SIG-M5 treated with dmso at 0.1 percent for 504 hours (cell line): ENCODE measurements around the gene KCNQ5.
"Not testable (repeated sequence)": the region's sequence is repeated elsewhere in the genome, so short reads cannot be mapped to it uniquely, and the experiment has no call there.

Source experiments
- DNase-seq: peaks from one replicate; lab custom pipeline; 2025; ENCODE audit not compliant: unreplicated experiment; lab: John Stamatoyannopoulos, UW

KCNQ5 gene

DNA sequence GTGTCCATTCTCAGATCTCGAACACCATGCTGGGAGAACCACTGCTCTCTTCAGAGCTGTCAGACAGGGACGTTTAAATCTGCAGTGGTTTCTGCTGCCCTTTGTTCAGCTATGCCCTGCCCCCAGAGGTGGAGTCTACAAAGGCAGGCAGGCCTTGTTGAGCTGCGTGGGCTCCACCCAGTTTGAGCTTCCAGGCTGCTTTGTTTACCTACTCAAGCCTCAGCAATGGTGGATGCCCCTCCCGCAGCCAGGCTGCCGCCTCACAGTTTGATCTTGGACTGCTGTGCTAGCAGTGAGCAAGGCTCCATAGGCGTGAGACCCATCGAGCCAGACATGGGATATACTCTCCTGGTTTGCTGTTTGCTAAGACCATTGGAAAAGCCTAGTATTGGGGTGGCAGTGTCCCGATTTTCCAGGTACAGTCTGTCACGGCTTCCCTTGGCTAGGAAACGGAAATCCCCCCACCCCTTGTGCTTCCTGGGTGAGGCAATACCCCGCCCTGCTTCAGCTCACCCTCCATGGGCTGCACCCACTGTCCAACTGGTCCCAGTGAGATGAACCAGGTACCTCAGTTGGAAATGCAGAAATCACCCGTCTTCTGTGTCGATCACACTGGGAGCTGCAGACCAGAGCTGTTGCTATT lies 362.4 kb downstream of the KCNQ5 start:
- DNase-seq = not testable (repeated sequence)

DNA sequence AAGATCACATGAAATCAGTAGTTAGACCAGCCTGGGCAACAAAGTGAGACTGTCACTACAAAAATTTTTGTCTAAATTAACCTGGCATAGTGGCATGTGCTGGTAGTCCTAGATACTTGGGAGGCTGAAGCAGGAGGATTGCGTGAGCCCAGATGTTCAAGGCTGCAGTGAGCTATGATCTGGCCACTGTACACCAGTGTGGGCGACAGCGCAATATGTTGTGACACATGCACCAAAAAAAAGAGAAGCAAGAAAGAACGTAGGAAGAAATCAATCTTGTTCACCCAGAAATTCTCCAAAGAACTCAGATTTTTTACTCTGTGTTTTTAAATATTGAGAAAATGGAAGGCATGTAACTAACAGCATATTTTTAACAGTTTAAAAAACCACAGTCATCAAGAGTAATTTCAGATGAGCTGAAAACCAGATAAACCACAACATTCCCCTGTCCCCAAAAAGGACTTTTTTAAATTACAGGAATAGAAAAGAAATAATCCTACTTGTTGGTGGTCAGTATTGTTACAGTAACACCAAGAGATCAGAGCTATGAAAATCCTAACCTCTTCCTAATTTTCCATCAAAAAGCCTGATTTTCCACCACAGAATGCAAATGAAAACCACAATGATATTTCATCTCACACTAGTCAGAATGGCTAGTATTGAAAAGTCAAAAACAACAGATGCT lies 363.3 kb downstream of the KCNQ5 start:
- DNase-seq = peak; percentile 34

DNA sequence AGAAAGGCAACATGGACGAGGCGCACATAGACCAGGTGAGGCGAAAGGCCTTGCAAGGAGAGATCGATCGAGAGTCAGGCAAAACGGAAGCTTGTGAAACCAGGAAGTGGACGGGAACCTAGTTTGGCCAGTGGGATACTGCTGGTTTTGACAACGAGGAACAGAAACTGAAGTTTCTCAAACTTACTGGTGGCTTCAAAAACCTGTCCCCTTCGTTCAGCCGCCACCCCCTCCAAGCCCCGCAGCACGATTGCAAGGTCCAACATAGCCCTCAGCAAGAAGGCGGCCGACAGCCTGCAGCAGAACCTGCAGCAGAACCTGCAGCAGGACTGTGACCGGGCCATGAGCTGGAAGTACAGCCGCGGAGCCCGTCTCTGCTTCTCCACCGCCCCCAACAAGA lies 365.4 kb downstream of the KCNQ5 start:
- DNase-seq = peak; percentile 56

DNA sequence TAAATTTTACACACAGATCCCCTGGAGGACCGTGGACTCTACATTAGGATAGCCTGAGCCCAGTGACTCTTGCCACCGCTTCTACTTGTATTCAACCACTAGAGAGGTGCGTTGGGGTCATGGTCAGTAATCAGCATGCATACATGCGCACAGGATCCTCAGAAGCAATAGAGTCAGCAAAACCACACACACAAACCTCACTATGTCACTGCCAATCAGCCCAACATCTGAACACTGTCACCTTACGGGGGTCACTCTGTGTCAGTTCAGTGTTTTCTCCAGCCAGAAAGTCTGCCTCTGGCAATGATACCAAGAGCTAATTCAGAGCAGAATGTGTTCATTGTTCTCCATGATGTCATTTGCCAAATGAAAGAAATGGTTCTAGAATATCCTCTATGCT lies 378.1 kb downstream of the KCNQ5 start:
- no peak for DNase-seq

DNA sequence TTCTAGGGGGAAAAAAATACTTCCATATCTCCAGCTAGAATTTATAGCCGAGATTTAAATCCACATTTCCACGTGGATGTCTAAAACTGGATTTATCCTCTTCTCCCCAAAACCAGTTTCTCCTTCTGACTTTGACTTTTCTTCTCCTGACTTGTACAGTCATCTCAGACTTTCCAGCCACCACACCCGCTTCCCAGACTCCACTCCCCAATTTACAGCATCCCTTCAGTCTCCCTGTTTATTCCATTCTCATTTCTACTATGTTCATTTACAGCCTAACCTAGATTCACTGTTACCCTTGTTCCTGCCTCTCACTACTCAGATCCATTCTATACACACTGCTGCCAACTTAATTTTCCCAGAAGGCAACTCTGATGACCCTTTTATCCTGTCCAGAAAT lies 378.6 kb downstream of the KCNQ5 start:
- DNase-seq = no peak

DNA sequence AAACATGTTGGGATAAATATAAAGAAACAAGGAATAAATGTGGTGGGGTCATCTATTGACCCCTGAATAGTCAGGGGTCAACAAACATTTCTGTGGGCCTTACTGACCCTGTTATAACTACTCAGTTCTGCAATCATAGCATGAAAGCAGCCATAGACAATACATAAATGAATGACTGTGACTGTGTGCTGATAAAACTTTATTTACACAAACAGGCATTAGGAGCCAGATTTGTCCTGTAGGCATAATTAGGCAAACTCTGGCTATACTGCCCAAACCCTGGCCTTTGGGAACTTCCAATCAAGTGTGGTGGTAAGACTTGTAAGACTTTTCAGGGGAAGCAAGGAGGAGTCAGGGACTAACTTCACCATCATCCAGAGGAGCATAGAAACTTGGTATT lies 380.7 kb downstream of the KCNQ5 start:
- DNase-seq = no peak

DNA sequence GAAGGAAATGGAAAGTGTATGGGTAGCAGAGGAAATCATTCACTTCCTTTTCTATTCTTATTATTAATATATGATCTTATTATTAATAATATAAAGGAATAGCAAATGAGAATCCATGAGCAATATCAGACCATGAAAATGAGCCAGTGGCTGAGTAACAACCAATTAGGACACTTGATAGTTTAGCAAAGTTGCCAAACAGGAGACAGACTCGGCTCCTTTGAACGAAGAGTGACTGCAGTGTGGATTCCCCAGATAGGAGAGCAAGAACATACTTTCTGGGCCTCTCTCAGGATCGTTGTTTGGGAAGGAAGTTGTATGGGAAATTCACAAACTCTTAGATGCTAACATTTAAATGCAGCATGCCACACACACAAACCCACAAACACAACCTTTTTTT lies 381.4 kb downstream of the KCNQ5 start:
- no peak for DNase-seq

DNA sequence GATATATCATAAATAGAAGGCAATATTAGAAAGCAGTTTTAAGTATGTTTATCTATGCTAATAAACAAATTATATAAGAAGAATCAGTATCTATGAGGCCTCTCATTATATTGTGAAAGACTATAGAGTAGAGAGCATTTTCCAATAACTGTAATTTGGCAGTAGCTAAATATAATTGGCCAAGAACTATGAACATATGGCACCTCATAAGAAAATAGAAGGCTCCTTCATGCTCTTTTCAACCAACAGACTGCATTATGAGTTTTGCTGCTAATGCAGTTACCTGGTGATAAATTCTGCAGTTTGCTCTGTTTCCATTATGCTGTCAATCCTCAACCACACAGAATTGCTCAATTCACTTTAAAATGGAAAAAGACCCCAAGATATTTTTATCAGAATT lies 382.4 kb downstream of the KCNQ5 start:
- DNase-seq = no peak

DNA sequence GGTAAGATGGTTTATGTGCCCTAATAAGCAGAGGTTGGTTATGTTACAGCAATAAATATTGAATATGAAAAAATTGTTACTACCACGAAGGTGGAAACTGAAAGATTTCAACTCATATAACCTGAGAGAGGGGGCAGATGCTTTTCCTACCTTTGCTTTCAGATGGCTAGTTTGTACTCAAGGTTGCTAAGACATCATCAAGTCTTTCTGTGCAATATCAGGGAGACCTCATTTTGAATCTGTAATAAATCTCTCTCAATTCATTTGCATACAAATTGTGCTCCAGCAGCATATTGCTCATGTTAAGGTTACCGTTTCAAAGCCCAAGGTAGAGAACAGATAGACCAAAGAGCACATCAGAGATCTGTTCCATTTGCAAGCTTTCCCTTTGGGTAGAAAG lies 383.0 kb downstream of the KCNQ5 start:
- no peak for DNase-seq

DNA sequence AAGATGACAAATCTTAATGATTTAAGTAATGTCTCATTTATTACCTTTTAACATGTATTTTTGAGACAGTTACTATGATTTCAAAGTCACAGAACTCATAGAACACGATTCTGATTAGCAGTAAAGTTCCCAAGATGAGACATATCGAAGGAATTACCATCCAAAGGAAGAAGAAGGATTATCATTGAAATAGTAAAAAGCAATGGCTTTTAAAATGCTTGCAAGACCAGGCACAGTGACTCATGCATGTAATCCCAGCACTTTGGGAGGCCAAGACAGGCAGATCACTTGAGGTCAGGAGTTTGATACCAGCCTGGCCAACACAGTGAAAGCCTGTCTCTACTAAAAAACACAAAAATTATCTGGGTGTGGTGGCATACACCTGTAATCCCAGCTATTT lies 384.3 kb downstream of the KCNQ5 start:
- no peak for DNase-seq

DNA sequence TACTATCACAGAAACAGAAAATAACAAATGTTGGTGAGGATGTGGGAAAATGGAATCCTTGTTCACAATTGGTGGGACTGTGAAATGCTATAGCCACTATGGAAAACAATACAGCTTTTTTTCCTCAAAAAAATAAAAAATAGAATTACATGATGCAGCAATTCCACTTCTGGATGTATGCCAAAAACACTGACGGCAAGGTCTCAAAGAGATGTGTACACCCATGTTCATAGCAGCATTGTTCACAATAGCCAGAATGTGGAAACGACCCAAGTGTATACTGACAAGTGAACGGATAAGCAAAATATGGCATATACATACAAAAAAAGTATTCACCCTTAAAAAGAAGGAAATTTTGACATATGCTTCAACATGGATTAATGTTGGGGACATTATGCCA lies 390.1 kb downstream of the KCNQ5 start:
- DNase-seq = no peak

DNA sequence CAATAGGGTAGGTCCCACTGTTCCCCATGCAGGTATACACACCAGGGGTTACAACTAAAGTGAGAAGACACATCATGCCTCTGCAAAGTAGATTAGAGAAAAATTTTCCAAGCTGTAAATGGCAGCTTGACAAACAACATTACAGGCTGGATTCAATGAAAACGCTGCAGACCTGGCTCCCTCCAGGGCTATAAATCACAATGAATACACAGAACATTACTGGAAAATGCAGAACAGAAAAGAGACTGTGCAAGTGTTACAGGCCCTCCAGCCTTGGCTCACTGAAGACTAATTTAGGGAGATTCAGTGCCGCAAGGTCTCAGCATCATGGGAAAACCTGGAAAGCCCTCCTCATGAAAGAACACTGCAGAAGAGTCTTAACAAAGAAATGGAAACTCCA lies 395.6 kb downstream of the KCNQ5 start:
- no peak for DNase-seq

DNA sequence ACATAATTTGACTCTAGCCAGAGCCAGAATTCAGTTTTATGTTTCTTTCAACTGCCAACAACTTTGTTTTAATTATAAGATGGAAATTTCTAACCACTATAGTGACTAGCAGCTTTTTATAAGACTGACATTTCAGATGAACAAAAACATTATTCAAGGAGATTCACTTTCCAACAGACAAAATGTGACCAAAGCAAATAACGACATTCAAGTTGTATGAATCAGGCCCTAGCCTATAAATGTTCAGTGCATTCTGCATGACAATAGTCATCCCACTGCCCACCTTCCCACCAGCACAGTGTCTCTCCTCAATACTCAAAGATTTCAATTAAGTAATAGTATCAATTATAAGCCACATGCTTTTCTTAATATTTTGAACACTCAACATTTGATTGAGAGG lies 402.7 kb downstream of the KCNQ5 start:
- DNase-seq = no peak

DNA sequence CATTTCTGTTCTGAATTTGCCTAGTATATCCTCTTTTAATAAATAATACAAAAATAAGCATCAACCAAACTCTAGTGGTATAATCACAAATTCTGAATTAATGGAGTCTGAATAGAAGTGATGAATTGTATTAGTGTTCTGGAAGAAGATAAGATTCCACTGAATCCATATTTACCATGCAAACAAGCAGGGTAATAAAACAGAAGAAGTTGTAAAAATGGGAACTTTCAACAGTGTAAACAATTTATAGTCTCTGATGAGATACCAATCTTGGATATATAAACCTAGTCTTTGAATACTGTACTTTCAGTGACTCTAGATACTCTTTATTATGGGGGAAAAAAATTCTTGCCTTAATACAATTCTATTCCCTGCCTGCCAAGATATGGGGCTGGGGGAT lies 405.8 kb downstream of the KCNQ5 start:
- no peak for DNase-seq

DNA sequence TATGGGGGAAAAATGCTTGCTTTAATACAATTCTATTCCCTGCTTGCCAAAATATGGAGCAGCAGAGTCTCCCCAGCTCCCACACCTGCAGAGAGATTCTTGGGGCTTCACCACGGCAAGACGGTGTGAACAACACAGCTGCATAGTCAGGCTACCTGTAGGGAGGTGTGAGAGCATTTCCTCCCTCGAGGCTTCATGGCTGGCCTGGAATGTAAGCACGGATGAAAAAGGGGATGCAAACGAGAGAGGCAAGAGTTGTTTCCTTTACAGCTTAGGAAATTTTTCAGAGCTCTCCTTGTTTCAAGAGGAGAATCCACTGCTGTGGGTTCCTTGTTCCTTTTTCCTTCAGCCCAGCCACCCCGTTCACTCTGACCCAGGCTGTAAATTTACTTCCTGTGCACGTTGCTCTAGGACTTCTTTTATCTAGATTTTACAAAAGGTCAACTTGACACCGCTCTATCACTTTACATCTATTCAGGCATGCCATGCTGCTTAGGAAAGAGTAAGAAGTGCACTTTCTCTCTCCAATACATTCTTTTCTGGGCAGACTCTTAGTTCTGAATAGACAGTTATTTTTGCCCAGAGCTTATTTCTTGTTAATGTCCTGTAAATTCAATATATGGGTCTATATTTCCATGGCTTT lies 406.4 kb downstream of the KCNQ5 start:
- DNase-seq = no peak

DNA sequence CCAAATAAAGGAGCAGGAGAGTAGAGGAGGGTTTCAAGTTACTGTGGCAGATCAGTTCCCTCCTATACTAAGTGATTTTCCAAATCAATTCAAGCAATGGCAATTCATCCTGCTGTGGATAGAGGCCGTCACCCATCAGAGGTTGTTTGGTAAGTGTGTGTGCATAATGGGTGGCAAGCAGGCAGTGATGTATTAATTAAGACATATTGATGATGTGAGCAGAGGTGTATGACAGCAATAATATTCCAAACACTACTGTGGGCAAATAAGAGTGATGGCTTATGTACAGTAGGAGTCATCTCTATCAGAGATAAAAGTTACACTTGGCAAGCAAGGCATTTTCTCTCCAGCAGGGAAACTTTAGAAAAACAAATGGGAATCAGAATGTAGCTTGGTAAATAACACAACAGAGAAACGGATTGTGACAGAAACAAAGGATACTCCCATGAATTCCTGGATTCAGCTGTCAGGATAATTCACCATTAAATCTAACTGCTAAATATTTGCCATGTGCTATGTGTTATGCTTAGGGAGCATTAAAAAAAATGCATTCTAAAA lies 407.1 kb downstream of the KCNQ5 start:
- no peak for DNase-seq

DNA sequence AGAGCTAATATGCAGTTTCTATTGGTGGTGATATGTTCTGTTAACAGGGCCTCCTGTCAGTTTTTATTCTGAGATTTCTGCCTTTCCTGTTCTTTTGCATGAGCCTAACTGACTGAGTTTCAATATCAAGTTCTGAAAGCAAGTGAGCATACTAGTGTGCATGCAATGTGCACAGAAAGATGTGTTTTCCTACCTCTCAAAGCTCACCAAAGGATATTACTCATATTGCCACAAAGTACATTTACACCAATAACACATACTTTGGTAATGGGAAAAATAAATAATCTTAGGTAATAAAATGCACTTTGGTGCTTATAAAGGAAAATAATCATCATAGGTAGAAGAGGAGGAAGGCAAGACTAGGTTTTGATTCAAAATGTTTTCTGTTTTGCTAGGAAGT lies 408.4 kb downstream of the KCNQ5 start:
- no peak for DNase-seq

DNA sequence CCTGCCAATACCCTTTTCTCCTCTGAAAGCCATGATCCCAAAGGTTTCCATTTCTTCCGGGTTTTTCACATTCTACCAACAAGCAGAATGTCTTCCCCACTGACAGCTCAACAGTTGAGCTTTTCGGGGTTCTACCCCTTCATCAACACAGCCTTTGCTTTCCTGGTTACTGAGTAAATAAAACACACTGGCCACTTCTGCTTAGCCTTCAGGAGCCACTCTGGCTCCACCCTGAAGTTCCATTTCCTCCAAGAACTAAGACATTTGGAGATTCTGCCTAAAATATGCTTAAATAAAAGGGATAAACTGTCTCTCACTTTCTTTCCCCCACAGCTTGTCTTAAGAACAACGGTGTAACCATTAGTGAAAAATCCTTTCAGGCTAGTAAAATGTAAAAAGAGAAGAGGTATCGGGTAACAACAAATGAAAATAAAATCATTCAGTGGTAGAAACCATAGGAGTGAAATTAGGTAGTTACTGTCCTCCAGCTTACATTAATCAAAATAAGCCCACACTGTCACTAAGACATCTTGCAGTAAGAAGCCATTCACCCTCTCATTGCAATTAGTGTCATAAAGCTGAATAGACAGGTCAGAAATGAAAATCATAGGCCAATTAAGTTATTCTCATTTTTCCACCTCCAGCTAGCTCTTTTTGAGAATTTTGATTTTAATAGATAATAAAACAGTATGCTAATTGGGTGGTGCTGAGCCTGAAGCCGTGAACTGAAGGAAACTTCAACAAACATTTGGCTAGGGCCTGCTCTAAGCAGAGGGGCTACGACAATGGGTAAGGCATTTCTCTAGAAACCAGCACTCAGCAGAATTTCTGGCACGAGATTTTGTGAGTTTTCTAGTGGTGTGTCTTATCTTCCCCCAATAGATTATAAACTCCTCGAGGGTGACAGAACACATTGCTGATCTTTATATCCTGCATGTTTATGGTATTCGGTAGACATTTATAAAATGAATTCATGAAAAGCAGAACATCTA lies 409.2 kb downstream of the KCNQ5 start:
- no peak for DNase-seq

DNA sequence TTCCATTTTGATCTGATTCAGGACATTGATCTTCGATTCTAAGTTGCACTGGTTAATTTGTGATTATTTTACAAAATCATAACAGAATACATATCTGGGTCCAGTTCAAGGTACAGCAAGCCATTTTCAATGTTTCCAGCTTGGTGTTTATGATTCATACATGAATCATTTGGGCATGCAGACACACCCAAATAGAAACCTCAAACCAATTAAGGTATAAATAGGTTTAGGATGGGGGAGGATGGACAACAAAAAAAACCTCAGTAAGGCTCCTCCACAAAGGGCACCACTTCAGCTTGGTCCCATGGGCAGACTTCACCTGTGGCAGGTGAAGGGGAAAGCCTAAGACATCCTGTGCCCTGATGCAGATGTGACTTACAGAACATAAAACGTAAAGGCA lies 410.7 kb downstream of the KCNQ5 start:
- no peak for DNase-seq

DNA sequence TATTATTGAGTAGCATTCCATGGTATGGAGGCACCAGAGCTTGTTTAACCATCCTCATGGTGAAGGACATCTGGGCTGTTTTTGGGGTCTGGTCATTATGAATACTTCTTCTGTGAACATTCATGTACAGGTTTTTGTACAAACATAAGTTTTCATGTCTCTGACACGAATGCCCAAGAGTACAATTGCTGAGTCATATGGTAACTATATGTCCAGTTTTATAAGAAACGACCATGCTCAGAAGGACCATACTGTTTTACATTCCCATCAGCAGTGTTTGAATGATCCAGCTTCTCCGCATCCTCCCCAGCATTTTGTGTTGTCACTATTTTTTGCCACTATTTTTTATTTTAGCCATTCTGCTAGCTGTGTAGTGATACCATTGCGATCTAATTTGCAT lies 414.8 kb downstream of the KCNQ5 start:
- no peak for DNase-seq

DNA sequence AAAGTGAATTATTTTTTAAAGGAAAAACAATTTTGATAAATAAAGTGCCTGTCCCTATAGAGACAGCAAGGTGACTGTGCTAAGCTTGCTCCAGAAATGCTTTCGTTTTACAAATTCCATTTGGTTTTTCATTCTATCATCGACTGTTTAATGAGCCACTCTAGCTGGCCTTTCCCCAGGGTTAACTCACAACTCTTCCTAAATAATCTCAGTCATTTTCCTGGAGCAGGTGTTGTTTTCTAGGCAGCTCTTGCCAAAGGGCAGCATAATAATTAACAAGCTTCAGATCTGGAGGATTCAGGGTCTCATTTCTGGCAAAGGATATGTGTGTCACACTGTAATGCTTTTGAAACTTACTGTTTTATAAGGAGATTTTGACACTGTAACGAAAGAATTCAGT lies 419.2 kb downstream of the KCNQ5 start:
- DNase-seq = no peak
